HG03432 (cell line): ENCODE results near the gene RAI14.

Source experiments
- ATAC-seq: cut with Tn5 transposase; IDR thresholded peaks from one replicate; pipeline ENCODE4 v1.9.1; 2021; ENCODE audit warnings: mild to moderate bottlenecking, moderate library complexity; ENCODE audit not compliant: unreplicated experiment

The RAI14 gene

DNA sequence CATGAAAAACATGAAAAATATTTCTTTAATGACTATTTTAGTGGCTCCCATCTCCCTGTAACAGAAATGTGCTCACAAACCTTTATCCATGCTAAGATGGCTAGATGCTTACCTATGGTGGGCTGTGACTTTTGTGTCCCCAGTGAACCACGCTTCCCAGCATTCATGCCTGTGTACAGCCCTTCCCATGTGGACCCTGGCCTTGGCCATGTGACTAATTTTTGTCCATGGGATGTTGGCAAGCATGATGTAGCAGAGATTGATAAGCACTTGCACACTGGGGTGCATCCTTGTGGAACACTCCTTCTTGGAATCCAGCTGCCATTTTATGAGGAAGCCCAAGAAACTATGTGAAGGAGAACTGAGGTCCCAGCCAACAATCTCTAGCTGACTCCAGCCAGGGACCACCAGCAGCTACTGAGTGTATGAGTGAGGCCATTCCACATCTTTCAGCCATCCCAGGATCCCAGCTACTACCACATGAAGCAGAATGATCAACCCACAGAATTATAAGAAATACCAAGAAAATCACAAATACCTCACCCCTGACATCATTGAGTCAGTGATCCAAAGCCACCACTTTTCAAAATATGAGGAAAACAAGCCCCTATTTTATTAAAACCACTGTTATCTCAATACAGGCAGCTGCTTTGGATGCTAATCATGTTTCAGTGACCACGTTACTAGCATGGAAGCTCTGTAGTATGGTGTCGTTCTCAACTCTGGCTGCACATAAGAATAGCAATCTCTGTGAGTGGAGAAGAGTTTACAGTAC lies 16.1 kb upstream of the RAI14 start:
- no peak for ATAC-seq

- no peak for ATAC-seq
Measured at GRCh38 chr5:34648039-34648839, 7.9 kb upstream of the RAI14 start.

GRCh38 chr5:34648840-34649158 lies 7.3 kb upstream of the RAI14 start:
- no peak for ATAC-seq

GRCh38 chr5:34651791-34652190 lies 4.3 kb upstream of the RAI14 start:
- ATAC-seq = no peak

- ATAC-seq = no peak
Measured at GRCh38 chr5:34652466-34652865, 3.7 kb upstream of the RAI14 start.

- no peak for ATAC-seq
Measured at GRCh38 chr5:34652914-34653313, 3.2 kb upstream of the RAI14 start.

DNA sequence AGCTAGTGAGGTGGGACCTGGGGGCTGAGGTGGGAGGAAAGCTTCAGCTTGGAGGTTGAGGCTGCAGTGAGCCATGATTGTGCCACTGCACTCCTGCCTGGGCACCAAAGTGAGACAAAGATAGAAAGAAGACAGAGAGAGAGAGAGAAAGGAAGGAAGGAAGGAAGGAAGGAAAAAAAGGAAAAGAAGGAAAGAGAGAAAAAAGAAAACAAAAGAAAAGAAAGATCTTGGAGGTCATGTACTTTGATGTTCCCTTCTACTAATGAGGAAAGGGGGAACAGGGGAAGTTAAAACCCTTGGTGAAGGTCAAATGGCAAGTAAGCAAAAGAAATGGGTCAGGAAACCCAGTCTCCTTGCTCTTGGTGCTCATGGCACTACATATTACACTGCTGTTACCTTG lies 2.4 kb upstream of the RAI14 start:
- no peak for ATAC-seq

DNA sequence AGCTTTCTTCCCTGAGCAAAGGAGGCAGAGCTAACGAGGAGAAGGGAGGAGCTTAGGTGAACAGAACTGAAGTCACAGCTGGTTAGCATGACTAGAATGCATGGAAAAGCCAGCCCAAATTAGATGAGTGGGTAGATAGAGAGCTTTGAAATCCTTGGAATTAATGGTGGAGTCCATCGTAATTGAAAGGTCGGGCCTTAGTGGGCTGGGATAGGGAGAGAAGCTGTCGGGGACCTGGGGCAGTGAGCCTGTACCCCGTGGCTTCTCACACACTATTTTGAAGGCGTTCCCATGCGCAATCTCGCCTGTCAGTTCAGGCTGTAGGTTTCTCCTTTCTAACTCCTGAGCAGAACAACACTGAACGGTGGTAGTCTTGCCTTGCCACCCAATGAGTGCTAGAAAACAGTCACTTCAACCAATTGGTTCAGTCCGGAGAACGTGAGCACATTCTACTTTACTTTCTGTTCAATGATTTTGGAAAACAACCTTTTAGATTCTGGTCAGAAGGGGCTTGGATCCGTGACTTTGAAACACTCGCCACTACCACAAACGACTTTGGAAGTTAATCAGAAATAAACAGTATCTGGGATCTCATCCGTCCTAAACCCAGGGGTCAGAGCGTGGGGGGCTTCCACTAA lies 655 bp upstream of the RAI14 start:
- peak; percentile 9 for ATAC-seq

- peak; percentile 28 for ATAC-seq
Measured at GRCh38 chr5:34656700-34657273, 659 bp downstream of the RAI14 start.

- ATAC-seq = no peak
Measured at GRCh38 chr5:34657274-34657921, 1.3 kb downstream of the RAI14 start.

DNA sequence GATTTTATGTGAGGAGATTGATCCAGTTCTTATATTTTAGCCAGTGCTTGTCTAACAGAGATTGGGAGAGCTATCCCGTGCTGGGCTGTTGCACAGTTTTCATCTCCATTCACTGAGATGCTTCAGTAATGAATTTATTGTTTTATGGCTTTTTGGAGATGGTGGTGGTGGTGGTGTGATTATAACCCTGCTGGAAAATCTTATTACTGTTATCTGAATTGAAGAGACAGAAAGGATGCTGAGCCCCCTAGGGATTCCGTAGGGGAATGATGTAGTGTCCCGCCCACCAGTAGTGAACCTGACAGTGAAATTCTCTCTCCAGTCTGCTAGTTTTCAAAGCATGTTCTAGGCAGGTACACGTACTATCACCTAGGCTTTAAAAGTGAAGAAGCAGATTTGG lies 1.9 kb downstream of the RAI14 start:
- no peak for ATAC-seq

- ATAC-seq = no peak
Measured at GRCh38 chr5:34659168-34659567, 3.0 kb downstream of the RAI14 start.

DNA sequence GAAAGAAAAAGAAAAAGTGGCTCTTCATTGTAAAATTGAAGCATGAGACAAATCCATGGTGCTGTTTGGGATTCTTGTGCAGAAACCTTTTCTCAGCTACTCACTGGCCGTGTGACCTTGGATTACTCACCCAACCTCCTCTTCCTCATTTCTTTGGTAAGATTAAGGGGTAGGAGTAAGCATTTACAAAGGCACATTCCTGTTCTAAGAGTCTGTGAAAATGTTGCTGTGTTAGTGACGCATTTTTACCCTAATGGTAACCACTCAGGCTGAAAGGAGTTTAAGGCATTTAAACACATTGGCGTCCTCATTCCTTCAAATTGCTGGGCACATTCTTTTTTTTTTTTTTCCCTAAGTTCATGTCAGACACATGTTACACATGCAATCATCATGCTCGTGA lies 4.3 kb downstream of the RAI14 start:
- ATAC-seq = no peak

DNA sequence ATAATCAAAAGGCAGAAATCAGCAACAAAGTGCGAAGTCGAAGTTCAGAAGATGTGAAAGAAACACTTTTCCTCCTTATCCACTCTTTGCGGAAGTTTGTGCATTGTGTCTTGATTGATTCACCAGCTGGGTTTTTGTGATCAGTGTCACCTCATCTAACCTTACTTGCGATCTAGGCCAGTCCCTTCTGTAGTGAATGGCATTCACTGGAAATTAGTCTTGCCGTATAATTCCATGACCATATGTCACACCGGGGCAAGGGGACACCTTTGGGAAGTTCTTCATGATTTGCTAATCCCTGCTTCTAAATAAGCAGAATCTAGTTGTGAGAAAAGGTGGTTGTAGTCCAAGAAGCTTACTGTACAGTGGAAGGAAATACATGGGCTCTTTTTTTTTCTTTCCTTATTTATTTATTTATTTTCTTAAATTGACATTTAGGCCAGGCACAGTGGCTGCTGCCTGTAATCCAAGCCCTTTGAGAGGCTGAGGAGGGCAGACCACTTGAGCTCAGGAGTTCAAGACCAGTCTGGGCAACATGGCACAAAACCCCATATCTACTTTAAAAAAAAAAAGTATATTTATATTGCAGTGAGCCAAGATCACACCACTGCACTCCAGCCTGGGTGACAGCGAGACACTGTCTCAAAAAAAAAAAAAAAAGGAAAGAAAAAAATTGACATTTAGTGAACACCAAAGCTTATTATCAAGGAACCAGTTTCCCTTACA lies 7.8 kb downstream of the RAI14 start:
- ATAC-seq = no peak

GRCh38 chr5:34666392-34667080 lies 10.4 kb downstream of the RAI14 start:
- ATAC-seq = no peak

- ATAC-seq = no peak
Measured at GRCh38 chr5:34667705-34668104, 11.6 kb downstream of the RAI14 start.

DNA sequence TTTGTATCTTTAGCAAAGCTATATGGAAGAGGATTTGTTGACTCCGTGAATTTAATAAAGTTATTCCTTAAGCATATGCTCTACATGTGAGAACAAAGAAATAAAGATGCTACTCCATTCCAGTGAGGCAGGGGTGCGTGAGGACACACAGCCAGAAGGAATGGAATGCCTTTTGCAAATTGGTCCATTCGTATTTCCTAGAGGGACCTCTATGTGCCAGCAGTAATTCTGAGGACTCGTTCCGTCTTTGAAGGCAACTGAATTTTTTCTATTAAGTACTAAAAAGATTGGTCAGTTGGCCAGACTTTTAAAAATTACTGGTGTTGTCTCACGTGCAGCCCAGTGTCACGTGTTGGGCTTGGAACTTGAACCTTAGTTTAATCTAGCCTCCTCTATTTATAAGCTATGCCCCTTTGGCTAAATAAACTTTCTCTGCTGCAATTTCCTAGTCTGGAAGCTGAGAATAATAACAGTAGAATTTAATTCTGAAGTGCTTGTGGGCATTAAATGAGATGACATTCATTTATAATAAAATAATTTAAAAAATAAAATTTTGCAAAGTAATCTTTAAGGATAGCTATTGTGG lies 13.9 kb downstream of the RAI14 start:
- no peak for ATAC-seq

GRCh38 chr5:34672196-34672595 lies 16.1 kb downstream of the RAI14 start:
- no peak for ATAC-seq

DNA sequence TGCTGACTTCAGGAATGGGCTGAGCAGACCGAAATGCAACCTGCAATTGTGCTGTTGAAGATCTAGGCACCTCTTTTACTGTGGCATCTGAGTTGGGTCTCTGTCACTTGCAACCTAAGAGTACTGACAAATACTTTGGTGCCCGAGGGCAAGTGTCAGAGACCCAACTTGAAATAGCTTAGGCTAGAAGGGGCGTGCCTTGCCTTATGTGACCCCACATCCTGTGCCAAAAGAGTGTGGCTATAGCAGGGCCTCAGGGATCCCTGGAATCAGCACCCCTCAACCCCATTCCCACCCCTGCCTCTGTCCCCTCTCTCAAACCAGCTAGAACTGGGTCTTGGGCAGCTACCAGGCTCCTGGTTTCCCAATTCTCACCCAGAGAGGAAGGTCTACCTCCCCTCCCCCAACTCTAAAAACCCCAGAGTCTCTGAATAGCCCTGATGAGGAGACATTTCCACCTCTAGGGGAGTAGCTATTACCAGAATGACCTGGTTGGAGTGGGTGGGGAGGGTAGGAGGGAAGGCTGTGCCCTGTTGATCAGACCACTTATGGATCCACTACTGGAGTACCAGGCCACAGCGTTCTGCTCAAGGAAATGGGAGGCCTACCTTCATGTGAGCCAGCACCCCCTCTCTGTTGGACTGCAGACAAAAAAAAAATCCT lies 17.5 kb downstream of the RAI14 start:
- no peak for ATAC-seq
